ENCODE results near the gene LSM10.

DNA sequence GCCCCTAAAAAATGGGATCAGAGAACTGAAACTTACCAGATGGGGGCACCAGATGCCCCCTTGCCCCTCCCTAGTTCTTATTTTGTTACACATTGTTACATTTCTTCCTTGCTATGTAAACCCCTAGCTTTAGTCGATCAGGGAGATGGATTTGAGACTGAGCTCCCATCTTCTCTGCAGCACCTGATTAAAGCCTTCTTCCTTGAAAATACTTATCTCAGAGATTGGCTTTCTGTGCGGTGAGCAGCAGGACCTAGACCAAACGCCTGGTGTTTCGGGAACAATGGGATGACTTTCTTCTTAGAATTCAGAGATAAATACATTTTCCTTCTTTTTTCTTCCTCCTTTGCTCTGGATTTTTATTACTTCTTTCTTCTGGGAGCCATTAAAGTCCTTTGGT lies 16.7 kb upstream of the LSM10 start:
- TF ChIP-seq EP300 (IDR thresholded peaks at IDR 0.05), result no peak
- no peak for TF ChIP-seq POLR2A (IDR thresholded peaks at IDR 0.05)

Measured in stomach (tissue), 4 donors.